ENCODE data around the gene RFX6.
A peak's percentile ranks its signal among the peaks of the same experiment; 100 is the strongest.

RFX6 gene

DNA sequence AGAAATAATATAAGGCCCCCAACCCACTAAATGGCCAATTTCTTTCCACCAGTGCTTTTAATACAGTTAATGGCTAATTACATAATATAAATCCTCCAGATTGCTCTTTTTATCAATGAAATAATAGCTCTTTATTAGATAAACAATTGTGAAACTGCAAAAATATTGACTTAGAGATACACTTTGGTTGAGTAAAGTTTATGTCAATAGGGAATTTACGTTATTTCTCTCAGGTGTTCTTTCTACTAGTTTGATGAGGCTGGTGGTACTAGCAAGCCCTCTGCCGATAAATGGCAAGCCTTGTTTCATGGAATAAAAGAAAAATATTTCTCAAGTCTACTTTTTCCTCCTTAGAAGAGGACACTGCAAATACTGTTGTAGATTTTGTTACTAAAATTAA is 18.9 kb downstream of the RFX6 start:
- no peak for DNase-seq

DNA sequence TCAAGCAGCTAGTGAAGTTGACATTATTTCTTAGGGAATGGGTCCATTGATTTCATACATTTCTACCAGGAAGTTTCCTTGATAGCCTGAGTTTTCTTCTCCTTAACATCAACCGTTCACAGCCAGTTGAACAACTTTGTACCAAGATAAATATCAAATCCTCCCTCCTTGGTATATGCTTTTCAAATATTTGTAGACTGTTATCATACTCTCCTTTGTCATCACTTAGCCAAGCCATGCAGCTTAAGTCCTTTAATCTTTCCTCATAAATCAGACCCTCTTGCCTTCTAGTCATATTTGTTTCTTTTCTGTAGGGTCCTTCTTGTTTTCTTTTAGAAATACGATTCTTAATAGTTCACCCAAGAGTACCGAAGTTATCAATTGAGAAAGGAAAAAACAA is 25.6 kb downstream of the RFX6 start:
- DNase-seq = no peak

DNA sequence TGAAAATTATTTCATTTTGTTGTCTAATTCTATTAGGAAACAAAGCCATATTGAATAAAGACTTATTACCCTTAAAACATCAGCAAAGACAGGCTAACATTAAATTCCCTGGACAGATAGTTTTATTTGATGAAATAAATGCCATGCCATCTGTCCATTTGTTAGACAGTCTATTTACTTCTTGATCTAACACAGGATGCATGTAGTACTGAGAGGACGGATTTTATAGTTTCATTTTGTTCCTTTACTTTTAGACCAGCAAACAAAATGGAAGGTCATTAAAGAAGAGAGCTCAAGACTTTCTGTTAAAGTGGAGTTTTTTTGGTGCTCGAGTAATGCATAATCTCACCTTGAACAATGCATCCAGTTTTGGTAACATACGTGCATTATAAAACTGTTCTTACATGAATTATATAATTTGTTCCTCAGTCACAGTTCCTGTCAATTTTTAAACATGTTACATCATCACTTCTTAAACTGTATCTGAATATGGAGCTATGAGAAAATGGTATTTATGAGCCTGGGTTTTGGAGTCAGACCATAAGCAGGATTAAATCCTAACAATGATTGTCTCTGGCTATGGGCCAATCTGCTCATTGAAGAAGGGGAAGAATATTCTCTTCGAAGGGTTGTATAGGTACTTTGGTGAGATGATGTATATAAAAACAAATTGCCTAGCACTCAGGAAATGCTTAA is 46.0 kb downstream of the RFX6 start:
- no peak for DNase-seq

DNA sequence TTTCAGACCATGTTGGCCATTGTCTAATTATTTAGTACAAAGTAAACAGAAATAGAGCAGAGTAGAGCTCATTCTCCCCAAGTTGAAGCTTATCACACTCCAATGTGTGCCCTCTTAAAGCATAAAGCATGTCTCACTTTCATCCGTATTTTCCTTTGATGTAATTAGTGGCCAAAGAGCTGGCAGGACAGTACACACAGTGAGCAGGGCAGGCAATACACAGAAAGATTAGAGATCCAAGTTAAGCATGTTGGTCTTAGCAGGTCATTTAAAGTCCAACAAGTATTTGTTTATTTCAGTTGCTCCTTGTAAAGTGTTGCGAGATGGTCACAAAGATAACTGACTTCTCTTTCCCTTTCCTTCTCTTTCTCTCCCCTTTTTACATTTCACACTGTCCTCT is 47.2 kb downstream of the RFX6 start:
- no peak for DNase-seq

DNA sequence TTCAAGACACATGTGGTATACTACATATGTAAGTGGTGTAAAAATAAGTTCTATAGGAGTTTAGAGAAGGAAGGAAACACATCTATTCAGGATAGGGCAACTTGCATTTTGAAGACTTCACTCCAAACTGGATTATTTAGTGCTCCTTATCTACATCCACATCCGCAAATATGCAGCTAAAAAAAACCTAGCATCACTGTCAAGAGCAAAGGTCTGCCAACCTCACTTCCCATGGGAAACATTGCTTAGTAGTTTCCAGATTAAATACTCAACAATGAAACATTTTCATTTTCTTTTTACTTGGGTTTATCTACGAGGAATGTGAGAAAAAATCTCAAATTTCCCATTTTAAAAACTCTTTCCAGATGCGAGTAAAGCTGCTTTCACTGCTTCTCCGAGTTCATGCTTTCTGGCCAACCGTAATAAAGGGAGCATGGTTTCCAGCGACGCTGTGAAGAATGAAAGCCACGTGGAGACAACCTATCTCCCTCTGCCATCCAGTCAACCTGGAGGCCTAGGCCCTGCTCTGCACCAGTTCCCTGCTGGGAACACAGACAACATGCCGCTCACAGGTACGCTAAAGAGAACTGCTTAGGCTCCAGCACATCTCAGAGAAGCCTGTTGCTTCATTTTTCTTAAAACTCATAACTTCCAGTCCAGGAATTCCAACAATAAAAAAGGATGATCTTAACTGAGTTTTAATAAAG is 48.2 kb downstream of the RFX6 start:
- no peak for DNase-seq

DNA sequence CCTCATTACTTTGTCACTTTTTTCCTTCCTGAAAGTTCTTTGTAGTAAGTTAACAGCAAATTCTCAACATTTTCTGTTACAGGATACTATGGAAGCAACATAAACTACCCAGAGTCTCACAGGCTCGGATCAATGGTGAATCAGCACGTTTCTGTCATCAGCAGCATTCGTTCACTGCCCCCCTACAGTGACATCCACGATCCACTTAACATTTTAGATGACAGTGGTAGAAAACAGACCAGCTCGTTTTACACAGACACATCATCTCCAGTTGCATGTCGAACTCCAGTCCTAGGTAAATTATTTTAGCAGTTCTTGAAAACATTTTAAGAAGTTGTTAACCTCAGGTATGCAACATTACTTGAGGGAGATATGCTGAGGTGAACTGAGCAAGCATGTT is 51.6 kb downstream of the RFX6 start:
- DNase-seq = no peak

DNA sequence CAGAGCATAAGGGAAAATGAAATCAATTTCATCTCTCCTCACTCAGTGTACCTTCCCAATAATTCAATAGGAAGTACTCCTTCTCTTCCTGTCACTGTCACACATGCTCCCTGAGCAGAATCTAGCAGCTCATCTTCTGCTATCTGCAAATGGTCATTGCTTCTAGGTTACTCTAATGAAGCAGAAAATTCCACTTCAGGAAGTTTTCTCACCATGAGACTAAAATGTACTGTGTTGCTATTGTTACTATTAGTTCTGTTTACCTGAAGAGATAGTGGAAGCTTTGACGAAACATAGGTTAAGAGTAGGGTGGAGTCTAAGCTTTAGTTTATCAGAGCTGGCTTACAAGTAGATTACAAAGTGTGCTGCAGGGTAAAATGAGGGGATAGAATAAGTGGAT is 52.8 kb downstream of the RFX6 start:
- no peak for DNase-seq

DNA sequence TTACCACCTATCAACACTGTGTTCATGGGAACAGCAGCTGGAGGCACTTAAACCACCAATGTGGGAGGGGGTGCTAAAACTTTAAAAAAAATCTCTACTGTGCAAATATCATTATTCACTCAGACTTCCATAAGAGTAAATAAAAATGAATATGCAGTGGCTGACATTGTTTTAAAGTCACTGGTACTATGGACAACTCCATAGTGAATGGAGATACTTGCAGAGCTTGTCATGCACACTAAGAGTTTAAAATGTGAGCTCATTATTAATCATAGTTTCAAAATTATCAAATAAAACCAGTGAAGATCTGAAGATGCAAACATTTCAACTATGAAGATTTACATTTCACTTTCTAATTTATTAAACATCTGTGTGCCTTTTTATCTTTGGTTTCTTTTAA is 54.4 kb downstream of the RFX6 start:
- no peak for DNase-seq

DNA sequence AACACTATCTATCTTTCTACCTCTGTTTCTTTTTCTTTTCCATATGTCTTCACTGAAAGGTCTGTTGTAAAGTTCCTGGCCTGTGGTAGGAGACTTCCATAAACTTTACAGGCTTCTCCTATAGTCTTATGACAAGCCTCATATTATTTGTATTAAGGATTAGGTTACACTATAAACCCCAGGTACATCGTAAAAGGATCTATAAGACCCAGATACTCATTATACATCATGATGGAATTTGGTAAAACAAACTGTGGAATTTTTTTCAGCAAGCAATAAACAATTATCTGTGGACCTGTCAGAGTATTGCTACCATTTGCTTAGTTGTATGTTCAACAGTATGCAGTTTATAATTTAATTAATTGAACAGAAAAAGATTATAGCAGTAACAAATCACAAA is 55.5 kb downstream of the RFX6 start:
- no peak for DNase-seq

DNA sequence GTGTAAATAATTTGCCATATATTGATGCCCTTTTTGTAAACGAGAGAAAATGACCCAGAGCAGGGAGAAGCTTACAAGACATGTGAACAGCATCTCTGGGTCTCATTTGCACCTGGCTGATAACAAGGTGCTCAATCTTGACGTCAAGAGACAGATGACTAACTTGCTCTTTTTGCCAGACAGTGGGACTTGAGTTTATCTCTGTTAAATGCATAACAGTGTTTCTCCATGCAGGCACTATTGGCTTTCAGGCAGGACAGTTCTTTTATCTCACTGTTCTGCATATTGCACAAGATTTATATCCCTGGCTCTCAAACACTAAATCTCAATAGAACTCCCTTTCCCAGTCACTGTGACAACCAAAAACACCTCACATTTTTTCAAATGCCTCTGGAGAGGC is 56.4 kb downstream of the RFX6 start:
- no peak for DNase-seq

DNA sequence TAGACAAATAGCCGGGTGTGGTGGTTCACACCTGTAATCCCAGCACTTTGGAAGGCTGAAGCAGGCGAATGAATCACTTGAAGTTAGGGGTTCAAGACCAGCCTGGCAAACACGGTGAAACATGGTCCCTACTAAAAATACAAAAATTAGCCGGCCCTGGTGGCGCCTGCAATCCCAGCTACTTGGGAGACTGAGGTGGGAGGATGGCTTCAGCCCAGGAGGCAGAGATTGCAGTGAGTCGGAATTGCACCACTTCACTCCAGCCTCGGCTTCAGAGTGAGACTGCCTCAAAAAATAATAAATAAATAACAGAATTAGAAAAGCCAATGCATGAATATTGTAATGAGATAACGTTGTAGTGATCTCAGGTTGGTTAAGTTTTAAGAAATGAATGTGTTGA is 61.3 kb downstream of the RFX6 start:
- DNase-seq = no peak

DNA sequence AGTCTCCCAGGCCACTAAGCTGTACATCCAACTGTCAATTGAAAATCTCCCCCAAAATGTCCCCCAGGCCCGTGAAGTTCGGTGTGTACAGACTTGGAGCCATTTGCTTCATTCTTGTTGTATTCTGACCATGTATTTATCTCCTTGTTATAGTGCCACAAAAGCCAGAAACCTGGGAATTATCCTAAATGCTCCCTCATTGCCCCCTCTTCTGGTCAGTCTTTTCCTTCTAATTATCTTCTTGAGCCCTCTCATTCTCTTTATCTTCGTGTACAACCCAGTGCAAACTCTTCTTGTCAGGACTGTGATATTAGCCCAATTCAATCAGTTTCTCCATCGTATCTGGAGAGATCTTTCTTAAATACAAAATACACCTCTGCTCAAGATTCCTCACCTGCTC is 64.7 kb downstream of the RFX6 start:
- no peak for DNase-seq

DNA sequence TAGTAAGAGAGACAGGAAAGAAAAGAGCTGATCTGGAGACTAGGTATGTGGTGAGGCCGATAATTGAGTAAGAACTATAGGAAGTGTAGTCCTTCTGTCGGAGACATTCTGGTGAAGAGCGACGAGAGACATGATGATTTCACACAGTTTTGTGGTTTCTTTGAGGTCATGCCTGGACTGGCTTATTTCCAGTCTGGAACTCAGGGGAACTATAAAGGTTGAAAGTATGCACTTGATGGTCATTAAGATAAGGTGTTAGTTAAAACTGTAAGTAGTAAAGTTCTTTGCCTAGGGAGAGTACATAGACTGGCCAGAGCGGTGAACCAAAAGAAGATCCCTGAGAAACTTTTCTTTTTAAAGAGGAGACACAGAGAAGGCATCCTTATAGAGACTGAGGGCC is 68.8 kb downstream of the RFX6 start:
- DNase-seq = no peak

DNA sequence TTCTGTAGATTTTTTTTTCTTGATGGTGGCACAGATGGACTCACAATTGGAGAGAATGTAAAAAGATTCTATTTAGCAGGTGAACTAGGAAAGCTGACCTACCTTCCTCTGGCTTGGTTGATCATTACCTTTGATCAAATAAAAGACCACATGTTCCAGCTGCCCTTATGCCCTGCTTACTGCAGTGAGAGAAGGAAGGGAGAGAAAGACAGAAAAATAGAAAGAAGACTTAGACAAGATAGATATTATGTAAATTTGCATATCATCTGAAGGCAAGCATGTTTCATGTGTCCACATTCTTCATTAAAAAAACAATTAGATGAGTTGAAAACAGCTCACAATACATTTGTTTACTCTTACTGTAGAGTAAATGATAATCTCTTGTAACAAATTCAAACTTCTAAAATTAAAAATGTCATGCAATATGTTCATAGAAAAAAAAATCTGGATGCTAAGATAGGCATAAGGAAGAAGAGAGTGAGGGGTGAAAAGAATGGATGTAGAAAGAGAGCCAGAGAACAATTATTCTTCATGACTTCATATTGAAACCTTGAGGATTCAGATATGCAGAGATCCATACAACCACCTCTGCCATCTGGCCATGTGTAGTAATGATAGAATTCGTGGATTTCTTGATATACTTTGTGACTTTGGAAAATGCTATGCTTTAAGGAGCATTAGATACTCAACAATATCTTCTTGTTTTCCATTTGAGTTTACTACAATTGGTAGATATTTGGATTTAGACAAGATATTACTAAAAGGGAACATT is 71.7 kb downstream of the RFX6 start:
- no peak for DNase-seq

DNA sequence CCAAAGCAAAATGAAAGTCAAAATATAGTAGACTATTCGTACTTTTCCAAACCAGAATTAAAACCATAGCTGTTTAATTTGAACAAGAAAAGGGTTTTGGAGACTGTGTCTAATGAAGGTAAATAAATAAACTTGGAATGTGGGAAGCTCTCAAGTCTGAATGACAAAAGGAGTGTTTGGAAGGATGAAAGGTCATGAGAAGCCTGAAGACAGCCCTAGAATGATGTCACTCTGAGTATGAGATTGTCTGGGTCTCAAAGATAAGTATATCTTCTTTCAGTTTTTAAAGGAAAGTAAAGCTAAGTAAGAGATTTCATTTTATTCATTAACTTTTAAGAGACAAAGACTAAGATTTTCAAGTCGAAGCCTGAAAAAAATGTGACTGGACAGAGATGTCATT is 72.9 kb downstream of the RFX6 start:
- no peak for DNase-seq

DNA sequence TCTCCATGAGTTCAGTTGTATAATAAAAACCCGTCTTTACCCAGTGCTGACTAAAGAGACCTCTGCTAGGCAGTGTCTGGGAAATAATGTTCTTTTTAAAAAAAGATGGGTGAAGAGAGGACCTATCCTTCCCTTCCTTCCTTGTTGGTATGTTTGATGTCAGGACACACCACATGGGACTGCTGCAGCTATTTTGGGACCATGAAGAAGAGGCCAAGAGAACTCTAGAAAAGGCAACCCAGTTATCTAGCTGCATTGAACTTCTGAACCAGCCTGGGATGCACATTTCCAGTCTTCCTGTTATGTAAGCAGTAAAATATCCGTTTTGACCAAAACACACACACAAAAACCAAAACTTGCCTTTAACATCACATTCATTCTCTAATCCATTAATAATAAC is 77.3 kb downstream of the RFX6 start:
- no peak for DNase-seq

DNA sequence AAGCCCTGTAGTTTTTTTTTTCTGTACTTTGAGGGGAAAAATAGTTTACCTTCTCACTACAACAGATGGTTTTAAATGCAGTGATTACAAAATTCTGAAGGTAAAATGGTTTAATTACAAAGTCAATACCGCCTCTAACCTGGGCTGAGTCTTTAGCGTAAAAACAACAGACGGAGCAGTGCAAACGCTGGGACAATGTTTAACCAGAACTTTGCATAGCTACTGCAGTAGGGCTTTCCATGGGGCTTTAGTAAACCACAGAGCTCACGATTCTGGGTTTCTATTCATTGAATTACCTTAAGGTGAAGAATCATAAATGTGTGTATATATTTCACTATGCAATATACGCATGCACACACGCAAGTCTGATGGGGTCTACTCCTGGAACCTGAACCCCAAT is 77.9 kb downstream of the RFX6 start:
- no peak for DNase-seq

DNA sequence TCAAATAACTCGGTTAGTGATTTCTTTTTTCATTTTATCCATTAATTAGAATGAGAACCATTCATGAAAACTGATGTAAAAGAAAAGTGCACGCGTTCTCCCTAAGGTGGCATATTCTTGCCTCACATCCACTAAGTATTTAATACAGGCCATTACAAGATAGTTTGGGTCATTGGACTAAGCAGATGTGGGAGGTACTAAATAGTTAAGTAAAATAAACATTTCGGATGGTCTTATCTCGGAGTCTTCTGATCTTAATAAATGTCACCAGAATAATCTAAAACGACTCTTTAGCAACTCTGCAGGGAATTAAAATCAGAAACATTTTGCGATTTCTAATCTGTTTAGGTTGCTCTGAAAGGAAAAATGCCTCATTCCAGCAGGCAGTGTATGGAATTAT is 78.7 kb downstream of the RFX6 start:
- DNase-seq = no peak

DNA sequence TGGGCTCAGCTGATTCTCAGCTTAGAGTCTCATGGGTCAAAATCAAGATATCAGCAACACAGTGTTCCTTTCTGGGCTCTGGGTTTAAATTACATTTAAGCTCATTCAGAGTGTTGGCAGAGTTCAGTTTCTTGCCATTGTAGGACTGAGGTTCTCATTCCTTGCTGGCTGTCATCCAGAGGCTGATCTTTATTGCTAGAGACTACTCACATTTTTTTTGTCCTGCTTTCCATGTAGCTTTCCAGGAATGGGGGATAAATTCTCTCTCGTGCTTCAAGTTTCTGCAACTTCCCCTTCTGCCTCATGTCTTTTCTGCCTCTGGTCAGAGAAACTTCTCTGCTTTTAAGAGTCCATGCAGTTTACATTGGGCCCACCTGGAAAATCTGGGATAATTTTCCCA is 86.9 kb downstream of the RFX6 start:
- no peak for DNase-seq

DNA sequence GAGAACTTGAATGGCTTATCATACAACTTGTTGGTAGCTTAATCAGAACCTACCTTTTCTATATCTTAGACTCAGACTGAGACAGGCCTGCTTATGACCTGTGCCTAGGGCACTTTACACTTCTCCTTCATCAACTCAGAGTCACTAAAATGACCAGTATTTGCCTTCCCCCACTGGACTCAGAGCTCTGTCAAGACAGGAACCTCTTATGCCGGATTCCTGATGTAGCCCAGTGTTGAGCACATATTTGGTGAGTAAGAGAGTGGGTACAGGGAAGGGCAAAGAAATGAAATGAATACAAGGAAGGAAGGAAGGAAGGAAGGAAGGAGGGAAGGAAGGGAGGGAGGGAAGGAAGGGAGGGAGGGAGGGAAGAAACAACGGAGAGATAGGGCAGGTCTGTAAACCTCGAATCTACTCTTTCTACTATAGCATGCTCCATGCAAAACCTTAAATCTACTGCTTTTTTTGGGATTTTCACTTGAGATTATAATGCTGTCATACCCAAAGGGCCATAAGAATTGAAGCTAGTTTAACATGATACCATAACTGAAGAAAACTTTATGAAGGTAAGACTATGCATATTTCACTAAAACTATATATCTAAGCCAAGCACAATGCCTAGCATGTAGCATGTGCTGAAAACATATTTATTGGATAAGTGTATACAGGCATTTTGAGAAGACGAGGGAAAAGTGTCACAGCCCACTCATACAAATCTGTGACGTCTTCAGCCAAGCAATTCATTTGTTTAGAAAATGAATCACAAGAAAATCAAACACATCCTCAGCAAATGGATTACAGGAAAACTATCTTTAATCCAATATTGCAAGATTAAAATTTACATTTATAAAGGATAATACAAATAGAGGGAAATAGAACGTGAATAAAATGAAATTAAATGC is 89.9 kb downstream of the RFX6 start:
- DNase-seq = no peak

DNA sequence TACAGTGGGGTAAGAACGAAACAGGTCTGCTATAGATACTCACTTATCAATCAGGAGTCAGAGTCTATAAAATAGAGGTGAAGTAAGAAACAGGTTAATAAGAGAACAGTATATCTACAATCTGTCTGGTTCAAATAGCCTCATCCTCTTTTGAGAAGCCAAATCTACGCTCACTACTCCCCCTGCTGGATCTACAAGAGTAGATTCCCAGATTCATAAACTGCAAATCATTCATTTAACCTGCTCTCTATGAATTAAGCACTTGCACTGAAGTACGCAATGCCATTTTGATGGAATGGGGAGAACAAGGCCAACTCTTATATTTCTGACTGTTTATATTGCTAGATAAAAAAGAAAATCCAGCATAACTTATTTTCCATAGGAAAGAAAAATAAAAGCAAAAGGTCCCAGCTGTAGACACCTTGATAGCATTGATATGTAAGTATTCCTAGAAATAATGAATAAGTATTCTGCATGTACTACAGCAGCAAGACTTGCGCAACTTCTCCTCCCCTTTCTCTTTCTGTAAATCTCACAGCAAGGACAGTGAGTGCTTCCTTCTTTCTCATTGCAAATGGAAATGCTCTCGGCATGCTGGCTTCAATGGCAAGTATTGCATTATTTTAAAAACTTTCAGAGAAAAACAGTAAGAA is 92.3 kb downstream of the RFX6 start:
- peak; percentile 43 for DNase-seq

DNA sequence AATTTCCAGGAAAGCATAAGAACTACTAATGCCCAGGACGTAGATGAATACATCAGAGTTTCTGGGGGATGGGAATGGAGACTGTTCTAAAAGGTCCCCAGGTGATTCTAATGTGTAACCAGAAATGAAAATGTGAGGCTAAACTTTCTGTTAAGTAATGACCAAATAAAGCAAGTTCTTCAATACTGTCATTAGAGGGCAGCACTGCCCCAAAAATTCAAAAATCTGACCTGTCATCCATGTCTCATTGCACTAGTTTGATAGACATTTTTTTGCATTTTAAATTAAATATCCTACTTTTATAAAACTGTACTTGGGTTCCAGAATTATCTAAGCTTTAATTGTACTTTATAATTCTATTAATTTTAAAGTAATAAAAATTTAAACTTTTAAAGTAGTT is 94.9 kb downstream of the RFX6 start:
- peak; percentile 21 for DNase-seq

DNA sequence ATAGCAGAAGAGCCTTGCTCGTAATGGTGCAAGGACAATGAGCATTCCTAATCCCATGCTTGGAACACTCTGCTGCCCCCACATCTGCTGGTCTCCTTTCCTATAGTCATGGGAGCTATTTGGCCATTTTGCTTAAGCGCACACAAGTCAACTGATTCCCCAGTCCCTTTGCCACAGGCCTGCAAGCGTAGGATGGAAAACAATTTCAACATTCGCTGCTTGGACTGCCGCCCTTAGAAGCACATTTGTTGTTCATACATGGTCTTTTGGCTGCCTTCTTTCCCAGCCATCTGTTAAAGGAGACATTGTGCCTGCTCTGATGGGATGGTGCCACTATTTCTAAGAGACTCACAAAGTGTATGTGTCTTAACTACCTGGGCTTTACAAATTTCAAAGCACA is 96.9 kb downstream of the RFX6 start:
- DNase-seq = no peak
